Measurements from ENCODE around the gene PCGF3.
A peak's percentile ranks its signal among the peaks of the same experiment; 100 is the strongest.
"Not testable (repeated sequence)": the region's sequence is repeated elsewhere in the genome, so short reads cannot be mapped to it uniquely, and the experiment has no call there.

Gene PCGF3

DNA sequence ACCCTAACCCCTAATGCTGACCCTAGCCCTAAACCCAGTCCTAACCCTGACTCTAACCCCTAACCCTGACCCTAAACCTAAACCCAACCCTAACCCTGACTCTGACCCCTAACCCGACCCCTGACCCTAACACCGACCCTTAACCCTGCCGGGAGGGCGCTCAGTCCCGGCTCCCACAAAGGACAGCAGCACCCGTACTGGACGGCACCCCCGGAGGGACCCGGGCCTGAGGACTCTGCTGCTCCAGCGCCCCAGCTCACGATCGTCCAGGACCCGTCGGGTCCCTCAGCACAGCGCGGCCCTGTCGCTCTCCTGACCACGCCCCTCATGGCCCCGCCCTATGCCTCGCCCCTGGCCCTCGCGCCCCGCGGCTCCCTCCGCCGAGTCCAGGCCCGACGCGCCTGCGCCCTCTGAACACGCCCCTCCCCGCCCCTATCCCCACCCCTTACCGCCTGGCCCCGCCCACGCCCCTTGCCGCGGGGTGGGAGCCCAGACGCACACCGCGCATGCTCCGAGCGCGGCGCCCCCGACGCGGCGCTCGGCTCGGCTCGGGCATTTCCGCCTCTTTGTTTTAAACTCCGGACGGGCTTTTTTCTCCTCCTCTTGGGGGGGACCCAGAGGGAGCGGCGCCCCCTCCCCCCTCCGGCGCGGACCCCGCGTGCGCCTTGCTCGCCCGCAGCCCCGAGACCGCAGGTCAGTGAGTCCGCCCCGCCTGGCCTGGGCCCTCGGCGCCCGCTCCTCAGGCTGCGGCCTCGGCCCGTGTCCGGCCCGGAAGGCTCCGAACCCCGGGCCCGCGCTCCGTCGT lies at the start of gene PCGF3:
PCGF3 (plus strand) TSS at position 555 of the 805 bp plus-strand sequence. CDS start 27,849 bp downstream, outside the sequence.
- DNase-seq, result peak; percentile 97

DNA sequence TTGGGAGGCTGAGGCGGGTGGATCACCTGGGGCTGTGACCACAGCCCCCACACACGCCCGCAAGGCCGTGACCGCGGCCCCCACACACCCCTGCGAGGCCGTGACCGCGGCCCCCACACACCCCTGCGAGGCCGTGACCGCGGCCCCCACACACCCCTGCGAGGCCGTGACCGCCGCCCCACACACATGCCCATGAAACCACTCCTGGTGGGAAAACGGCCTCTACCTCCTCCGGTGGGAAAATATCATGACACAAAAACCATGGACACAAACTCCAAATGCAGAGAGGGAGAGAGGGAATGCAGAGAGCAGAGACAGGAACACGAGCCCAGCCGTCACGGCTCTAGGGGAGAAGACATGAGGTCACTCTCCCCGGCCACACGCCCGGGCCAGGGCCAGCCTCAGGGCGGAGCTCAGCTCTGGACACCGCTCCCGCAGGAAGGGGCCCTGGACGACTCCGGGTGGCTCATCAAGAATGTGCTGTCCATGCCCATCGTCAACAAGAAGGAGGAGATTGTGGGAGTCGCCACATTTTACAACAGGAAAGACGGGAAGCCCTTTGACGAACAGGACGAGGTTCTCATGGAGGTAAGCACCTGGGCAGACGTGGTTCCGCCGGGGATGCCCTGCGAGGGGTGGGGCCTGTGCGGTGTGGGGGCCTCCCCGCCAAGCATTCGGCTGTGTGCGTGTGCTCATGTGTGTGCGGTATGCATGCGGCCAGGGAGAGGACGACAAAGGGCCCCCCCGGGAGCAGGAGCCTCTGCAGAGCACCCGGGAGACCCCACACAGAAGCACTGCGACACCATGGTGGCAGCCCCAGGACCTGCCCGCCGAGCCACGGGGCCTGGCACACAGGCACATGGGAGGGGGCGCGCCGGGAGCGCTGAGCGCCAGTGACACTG lies 48.9 kb upstream of the PCGF3 start:
- DNase-seq, result no peak

DNA sequence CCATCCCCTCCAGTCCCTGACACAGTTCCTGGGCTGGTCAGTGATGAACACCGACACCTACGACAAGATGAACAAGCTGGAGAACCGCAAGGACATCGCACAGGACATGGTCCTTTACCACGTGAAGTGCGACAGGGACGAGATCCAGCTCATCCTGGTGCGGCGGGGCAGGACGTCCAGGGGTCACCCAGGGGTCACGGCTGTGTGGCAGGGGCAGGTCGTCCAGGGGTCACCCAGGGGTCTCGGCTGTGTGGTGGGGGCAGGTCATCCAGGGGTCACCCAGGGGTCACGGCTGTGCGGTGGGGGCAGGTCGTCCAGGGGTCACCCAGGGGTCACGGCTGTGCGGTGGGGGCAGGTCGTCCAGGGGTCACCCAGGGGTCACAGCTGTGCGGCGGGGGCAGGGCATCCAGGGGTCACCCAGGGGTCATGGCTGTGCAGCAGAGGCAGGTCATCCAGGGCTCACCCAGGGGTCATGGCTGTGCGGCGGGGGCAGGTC lies 48.2 kb upstream of the PCGF3 start:
- no peak for DNase-seq

GRCh38 chr4:657834-658667 lies 47.6 kb upstream of the PCGF3 start:
- DNase-seq, result no peak

DNA sequence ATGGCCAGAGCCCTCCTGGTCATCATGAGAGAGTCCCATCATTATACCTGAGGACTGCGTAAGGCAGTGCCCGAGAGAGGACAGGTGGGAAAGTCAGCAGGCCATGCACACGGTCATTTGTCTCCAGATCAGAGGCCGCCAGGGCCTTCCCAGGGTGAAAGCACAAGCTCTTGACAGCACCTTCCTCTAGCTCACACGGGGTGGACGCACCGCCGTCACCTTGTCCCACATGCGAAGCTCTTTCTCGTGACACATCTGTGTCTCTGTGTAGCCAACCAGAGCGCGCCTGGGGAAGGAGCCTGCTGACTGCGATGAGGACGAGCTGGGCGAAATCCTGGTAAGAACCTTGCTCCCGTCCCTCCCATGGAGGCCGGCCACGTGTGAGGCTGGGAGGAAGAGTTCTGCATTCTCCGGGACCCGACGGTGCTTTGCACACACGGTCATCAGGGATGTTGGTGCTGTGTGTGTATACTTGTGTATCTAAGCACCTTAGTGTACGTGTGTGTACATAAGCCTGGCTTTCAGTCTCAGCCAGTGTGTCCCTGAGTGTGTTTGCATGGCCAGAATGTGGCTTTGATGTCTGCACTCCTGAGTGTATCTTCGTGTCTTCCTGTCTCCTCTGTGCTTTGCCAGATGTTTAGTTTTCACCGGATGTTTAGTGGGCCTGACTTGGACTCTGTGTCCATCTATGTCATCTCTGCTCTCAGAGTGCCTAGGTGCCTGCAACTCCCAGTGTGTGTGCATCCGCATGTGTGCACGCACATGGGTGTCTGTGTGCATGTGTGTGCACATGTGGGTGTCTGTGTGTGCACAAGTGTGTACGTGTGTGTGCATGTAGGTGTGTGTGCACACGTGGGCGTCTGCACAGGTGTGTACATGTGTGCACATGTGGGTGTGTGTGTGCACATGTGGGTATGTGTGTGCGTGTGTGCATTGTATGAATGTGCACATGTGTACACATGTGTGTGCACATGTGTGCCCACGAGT lies 46.7 kb upstream of the PCGF3 start:
- DNase-seq, result no peak

- no peak for DNase-seq
These were observed 45.8 kb upstream of the PCGF3 start for GRCh38 chr4:659851-660250.

DNA sequence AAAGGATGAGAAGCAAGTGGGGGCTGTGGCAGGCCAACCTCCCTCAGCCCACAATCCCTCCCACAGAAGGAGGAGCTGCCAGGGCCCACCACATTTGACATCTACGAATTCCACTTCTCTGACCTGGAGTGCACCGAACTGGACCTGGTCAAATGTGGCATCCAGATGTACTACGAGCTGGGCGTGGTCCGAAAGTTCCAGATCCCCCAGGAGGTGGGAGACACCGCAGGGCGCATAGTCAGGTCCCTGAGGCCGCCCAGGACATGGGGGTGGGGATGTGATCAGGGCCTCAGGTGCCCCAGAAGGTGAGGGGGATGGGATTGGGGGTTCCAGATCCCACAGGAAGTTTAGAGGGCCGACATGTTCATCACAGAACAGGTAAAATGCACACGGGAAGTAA lies 45.2 kb upstream of the PCGF3 start:
- no peak for DNase-seq

- no peak for DNase-seq
These were observed 44.4 kb upstream of the PCGF3 start for GRCh38 chr4:661231-661630.

- DNase-seq, result no peak
These were observed 43.5 kb upstream of the PCGF3 start for GRCh38 chr4:661881-662761.

GRCh38 chr4:663046-663437 lies 42.6 kb upstream of the PCGF3 start:
- no peak for DNase-seq

DNA sequence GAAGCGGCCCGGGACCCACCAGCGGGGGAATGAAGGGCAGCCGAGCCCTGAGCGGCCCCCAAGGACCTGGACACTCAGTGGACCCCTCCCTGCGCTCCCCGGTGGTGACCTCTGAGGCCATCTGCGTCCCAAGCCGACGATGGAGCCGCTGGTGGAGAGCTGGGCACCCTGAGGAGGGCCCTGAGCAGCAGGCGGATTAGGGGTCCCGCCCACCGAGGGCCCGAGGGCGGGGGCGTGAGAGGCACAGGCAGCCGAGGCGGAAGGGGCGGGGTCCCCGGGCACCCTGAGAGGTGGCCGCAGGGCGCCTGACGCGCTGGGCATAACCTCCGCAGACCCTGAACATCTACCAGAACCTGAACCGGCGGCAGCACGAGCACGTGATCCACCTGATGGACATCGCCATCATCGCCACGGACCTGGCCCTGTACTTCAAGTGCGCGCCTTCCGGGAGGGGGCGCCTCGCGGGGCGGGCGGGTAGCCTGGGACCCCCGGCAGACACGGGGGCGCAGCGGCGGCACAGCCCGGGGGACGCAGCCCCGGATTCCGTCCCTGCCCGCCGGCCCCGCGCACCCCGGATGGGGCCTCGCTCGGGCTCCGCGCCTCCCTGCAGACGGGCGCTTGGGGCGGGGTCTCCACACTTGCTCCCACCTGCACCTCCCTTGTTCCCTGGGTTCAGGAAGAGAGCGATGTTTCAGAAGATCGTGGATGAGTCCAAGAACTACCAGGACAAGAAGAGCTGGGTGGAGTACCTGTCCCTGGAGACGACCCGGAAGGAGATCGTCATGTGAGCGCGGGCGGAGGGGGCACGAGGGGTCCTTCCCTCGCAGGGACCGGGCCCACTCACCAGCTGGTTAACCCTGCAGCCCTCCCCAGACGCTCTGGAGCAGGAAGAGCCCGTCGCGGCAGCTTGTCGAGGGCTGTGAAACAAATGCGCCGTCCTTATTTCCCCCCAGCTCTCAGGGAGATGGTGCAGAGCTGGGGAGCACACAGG lies 41.9 kb upstream of the PCGF3 start:
- DNase-seq, result peak; percentile 90

GRCh38 chr4:664713-665231 lies 40.9 kb upstream of the PCGF3 start:
- DNase-seq, result no peak

DNA sequence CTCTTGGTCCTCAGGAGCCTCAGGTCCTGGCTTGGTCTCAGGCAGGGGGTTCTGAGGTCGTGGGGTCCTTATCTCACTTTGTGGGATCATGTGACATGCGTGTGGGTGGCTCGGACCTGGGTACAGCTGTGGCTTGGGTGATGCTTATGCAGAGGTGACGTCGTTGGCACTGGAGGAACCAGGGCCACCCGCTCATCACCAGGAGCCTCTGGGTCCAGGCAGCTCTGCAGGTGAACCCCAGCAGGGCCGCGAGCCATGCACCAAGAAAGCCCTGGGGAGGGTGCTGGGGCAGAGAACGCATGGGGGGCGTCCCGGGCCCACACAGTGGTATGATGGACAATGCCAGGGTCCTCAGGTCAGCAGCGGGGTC lies 40.3 kb upstream of the PCGF3 start:
- no peak for DNase-seq

DNA sequence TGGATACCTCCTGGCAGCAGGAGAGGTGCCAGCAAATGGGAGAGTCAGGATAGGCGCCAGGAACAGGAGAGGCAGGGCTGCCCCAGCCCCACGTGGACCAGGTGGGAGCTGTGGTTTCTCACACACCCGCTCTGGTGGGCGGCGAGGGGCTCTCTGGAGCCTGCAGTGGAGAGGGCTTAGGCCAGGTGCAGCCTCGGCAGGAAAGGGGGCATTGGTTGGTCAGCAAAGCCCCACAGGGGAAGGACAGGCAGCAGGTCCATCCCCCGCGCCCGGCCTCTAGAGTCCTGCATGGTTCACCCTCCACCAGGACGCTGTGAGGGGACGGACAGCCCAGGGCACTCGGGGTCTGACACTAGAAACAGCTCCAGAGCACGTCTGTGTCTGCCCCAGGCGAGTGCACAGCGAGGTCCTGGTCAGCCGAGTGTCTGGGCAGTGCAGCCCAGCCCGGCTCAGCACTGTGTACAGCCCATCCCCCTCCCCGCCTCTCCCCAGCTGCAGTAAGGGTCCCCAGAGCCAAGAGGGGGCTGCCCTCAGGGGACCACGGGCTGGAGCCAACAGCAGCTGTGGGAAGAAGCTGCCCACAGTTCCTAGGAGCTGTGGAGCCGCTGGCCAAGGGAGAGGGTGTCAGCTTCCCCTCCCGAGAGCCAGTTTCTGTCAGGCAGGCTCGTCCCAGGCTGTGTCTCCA lies 39.7 kb upstream of the PCGF3 start:
- no peak for DNase-seq

DNA sequence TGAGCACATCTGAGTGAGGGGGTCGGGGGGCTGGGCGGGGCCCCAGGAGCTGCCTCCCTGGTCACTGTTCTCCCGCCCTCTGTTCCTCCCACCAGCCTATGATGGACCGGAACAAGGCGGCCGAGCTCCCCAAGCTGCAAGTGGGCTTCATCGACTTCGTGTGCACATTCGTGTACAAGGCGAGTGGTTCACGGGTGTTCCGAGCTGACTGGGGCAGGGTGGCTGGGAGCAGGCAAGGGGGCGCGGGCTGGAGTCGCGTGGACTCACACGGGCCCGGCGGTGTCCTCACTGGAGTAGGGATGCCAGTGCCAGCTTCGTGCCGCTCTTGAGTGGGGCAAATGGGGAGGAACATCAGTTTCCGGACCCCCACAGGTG lies 39.2 kb upstream of the PCGF3 start:
- DNase-seq, result no peak

- no peak for DNase-seq
These were observed 38.6 kb upstream of the PCGF3 start for GRCh38 chr4:666822-667544.

GRCh38 chr4:667545-667925 lies 38.1 kb upstream of the PCGF3 start:
- DNase-seq, result no peak

- not testable (repeated sequence) for DNase-seq
These were observed 37.4 kb upstream of the PCGF3 start for GRCh38 chr4:668219-668618.

All from hematopoietic multipotent progenitor cell treated with erythropoietin and hydrocortisone succinate and interleukin-3 and kit ligand, for 6 days (in vitro differentiated cells).